NCI-H2081 treated with DMSO at 0.1 percent for 48 hours (cell line): Measurements from ENCODE around the gene HBG1.
"Not testable (repeated sequence)": the region's sequence is repeated elsewhere in the genome, so short reads cannot be mapped to it uniquely, and the experiment has no call there.

ENCODE experiments used
- DNase-seq: peaks from one replicate; lab custom pipeline; 2025; lab: John Stamatoyannopoulos, UW

HBG1 gene

DNA sequence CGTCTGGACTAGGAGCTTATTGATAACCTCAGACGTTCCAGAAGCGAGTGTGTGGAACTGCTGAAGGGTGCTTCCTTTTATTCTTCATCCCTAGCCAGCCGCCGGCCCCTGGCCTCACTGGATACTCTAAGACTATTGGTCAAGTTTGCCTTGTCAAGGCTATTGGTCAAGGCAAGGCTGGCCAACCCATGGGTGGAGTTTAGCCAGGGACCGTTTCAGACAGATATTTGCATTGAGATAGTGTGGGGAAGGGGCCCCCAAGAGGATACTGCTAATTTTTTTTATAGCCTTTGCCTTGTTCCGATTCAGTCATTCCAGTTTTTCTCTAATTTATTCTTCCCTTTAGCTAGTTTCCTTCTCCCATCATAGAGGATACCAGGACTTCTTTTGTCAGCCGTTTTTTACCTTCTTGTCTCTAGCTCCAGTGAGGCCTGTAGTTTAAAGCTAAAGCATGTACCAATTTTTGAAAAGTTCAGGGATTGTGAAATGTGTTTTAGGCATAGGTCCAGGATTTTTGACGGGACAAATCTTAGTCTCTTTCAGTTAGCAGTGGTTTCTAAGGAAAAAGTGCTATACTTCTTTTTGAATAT is at the start of gene HBG1:
Gene HBG1, minus strand, starts transcription at position 51 of the 590 bp plus-strand sequence. CDS start 53 bp downstream, outside the sequence.
- not testable (repeated sequence) for DNase-seq

GRCh38 chr11:5298451-5298850 is 48.8 kb upstream of the HBG1 start:
- DNase-seq, result no peak

DNA sequence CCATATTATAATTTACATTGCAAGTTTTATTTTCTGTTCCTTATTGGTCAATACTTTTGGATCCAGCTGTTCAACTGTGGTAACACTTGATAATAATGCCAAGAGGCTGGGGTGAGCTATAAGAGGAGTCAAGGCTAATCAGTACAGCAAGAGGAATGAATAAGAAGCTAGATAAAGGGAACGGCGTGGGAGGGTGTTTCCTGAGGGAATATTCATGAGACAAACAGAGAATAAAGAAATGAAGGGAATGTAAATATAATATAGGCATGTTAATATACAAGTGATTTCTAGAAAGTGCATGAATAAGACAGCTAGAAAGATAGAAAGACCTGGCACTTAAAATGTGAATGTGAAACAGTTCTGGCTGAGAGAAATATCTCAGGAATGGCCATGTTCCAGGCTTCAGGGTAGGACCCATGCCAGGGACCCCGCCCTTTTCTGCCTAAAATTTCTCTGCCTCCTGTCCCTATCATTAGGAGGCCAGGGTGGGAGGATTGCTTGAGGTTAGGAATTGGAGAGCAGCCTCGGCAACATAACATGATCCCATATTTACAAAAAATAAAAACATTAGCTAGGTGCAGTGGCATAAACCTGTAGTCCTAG is 48.2 kb upstream of the HBG1 start:
- DNase-seq, result no peak

GRCh38 chr11:5294342-5294995 is 44.8 kb upstream of the HBG1 start:
- not testable (repeated sequence) for DNase-seq

DNA sequence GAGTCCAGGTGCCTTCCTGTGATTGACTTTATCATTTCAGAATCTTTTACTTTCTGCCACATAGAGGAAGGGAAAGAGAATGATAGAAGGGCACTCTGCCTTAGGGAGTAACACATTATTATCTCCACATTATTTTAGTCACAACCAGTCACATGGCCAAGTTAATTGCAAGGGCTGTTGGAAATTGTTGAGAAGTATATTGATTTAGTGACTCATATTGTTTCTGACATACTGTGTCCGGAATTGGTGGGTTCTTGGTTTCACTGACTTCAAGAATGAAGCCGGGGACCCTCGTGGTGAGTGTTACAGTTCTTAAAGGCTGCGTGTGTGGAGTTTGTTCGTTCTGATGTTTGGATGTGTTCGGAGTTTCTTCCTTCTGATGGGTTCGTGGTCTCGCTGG is 43.4 kb upstream of the HBG1 start:
- DNase-seq, result no peak

GRCh38 chr11:5291207-5291838 is 41.7 kb upstream of the HBG1 start:
- DNase-seq, result no peak

DNA sequence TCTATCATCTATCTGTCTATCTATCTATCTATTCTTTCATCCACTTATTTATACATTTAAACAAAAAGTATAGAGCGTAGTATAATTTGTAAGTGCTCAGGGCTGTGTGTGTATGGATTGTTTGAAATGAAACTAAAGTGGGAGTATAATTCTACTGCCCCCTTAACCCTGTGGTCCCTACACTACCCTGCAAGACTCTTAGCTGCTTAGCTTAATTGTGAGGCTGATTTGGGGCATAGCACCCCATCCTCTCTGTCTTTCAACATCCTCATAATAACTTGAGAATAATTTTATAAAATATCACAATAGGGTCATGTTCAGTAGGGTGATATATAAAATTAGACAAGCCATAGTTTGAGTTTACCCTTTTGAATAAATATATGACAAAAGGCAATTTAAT is 40.4 kb upstream of the HBG1 start:
- DNase-seq, result no peak

GRCh38 chr11:5289696-5290095 is 40.0 kb upstream of the HBG1 start:
- DNase-seq, result no peak

- no peak for DNase-seq
Measured at GRCh38 chr11:5288906-5289550, 39.4 kb upstream of the HBG1 start.

GRCh38 chr11:5288108-5288905 is 38.6 kb upstream of the HBG1 start:
- no peak for DNase-seq

DNA sequence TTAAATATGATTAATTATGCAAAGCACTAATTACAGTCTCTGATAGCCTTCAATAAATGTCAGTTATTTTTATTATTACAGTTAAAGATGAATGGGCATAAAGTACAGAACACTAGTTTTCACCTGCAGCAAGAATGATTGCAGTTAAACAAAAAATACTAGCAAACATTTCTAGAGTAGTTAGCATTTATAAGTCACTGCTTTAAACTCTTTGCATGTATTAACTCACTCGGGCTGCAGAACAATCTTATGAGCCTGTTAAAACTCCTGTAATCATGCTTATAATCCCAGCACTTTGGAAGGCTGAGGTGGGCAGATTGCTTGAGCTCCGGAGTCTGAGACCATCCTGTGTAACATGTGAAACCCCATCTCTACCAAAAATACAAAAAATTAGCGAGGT is 37.2 kb upstream of the HBG1 start:
- no peak for DNase-seq

DNA sequence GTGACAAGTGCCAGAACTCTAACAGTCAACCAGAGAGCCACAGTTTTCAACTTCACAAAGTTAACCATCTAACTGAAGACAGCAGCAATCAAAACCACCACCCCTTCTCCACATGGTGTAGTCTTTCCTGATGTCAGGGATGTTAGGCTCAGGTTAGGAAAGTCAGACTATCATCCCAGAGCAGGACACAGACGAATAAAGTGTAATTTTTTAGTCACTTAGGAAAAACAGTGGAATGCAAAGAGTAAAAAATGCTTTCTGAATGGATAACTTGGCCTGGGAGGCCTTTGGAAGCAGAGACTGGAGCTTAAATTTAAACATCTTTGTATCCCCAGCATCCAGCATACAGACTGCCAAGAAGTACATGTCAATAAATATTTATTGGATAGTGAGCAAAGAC is 36.7 kb upstream of the HBG1 start:
- DNase-seq, result no peak

DNA sequence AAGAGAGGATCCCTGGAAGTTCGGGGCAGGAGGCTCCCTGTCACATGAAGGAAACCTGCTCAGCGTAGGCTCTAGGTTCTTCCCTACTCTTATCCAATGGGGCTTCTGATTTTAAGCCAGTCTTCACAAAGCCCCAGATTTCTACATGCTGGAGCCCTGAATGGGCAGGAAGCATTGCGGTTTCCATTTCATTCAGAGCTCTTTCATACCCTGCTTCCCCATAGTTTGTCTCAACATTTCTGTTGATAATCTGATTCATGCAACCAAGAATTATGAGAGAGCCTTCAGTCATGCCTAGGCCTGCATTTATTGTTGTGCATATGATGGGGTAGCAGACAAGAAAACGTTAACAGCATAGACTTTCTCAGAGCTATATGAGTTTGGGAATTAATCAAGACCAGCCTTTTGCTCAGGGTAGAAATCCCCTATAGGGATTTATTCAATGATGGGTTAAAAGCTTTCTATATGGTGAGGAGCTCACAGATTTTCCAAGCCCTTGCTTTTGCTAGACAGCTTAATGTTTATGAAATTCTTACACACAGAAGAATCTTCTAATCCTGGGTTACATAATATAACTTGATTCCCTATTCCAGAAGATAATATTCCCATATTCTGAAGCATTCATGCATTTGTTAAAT is 36.2 kb upstream of the HBG1 start:
- no peak for DNase-seq

DNA sequence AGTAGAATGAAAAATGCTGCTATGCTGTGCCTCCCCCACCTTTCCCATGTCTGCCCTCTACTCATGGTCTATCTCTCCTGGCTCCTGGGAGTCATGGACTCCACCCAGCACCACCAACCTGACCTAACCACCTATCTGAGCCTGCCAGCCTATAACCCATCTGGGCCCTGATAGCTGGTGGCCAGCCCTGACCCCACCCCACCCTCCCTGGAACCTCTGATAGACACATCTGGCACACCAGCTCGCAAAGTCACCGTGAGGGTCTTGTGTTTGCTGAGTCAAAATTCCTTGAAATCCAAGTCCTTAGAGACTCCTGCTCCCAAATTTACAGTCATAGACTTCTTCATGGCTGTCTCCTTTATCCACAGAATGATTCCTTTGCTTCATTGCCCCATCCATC is 35.0 kb upstream of the HBG1 start:
- DNase-seq, result no peak

GRCh38 chr11:5283882-5284281 is 34.2 kb upstream of the HBG1 start:
- no peak for DNase-seq

DNA sequence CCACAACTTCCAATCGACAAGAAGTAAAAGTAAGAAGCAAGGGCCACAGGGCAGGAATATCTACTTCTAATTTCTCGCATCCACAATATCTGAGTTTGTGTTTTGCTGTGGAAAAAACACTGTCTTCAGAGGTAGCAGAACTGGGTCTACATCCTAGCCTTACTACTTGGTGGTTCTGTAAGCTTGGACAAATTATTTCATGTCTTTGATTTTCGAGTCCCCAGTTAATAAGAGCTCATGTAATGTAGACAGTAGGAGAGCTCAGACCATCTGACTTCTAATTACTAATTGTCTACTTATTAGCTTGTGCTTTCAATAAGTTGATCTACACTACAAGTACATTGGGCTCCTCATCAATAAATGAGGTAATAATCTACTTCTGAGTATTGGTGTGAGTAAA is 33.4 kb upstream of the HBG1 start:
- no peak for DNase-seq

DNA sequence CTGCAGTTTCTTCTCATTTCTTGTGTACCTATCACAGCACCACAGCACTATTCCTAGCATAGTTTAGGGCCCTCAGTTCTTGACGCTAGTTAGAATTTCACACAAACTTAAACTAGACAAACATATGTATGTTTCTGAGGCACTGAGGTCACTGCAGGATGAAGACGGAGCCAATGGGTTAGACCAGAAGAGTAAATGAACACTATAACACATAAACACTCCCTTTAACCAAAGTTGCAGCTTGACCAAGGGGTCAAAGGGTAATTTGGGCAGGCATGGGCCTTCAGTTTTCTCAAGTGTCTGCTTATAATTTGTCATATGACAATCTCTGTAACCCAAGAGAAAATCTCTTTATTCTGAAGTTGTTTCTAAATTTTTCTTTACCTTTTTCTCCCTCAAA is 33.0 kb upstream of the HBG1 start:
- no peak for DNase-seq

- DNase-seq, result no peak
Measured at GRCh38 chr11:5281596-5281995, 31.9 kb upstream of the HBG1 start.

DNA sequence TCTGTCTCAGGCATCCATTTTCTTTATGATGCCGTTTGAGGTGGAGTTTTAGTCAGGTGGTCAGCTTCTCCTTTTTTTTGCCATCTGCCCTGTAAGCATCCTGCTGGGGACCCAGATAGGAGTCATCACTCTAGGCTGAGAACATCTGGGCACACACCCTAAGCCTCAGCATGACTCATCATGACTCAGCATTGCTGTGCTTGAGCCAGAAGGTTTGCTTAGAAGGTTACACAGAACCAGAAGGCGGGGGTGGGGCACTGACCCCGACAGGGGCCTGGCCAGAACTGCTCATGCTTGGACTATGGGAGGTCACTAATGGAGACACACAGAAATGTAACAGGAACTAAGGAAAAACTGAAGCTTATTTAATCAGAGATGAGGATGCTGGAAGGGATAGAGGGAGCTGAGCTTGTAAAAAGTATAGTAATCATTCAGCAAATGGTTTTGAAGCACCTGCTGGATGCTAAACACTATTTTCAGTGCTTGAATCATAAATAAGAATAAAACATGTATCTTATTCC is 31.0 kb upstream of the HBG1 start:
- no peak for DNase-seq

DNA sequence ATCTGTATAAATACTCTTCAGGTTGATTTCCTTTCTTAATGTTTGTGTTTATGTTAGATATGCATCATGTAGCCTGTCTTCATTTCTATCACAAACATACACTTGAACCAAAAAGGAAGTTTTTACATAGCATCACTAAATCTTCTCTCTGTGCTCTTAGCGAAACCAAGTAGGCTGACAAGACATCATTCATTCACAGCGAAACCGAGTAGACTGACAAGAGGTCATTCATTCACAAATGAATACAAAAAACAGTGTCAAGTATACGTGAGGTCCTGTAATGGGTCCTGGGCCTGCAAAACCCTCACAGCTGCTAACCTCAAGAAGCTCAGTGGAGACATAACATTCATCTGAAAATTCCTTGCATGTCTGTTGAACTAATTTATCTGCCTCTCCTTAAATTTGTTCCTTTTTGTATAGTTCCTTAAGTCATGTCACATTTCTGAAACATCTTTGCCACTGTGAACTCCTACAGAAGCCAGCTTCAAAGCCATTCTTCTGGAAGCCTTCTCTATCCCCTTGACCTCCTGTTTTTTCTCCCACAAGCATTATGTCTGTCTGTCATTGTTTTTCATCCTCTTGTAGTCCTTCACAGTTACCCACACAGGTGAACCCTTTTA is 29.9 kb upstream of the HBG1 start:
- no peak for DNase-seq
